Measurements from ENCODE around the gene RIMKLA. TPM values are rescaled to one million over a fixed set of nuclear protein-coding genes. Genes with fewer than 3 reads are reported as not detected.

Gene RIMKLA
- total and polyA plus RNA-seq, 2 of the 13 experiments (the other 11 are each of a cell fraction or from before 2014, with no cell fraction given) = 2.5 to 3.8 TPM

DNA sequence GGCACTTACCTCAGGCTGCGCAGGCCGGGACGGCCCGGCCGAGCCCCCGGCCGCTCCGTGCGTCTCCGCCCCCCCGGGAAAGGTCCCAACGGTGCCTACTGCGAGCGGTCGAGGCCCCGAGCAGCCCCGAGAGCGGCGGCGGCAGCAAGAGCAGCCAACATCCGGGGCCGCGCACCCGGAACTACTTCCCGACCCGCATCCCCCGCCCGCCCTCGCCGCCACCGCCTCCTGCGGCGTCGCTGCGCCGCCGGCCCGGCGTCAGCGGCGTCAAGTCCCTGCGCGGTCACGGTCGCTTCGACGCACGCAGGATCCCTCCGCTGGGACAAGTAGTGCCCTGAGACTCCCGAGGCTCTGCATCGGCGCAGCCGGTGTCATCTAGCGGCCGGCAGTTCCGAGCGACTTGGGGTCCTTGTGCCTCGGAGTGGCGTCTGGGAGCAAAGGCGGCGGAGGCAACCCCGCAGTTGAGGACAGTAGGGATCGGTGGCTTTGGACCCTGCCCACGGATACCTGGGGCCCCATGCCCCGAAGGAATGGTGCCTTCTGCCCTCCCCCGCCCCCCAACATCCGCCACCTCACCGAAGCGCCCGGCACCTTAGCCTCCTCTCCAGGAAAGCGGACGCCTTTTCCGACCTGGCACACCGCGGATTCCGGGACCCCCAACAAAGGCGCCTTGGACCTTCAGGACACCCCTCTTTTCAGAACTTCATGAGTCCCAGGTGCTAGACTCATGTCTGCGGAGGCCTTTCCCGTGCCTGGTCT is 45.4 kb upstream of the RIMKLA start, which contains the start of gene FOXJ3 (continued):
- TF ChIP-seq, protein P1, sequence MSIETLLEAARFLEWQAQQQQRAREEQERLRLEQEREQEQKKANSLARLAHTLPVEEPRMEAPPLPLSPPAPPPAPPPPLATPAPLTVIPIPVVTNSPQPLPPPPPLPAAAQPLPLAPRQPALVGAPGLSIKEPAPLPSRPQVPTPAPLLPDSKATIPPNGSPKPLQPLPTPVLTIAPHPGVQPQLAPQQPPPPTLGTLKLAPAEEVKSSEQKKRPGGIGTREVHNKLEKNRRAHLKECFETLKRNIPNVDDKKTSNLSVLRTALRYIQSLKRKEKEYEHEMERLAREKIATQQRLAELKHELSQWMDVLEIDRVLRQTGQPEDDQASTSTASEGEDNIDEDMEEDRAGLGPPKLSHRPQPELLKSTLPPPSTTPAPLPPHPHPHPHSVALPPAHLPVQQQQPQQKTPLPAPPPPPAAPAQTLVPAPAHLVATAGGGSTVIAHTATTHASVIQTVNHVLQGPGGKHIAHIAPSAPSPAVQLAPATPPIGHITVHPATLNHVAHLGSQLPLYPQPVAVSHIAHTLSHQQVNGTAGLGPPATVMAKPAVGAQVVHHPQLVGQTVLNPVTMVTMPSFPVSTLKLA (IDR thresholded peaks at IDR 0.05) = no peak
- TF ChIP-seq ZFP90 (CRISPR knock-in tag; IDR thresholded peaks at IDR 0.05; ENCODE audit: borderline replicate concordance) (peak; percentile 87), DMAP1 (CRISPR knock-in tag; IDR thresholded peaks at IDR 0.05) (peak; percentile 81), ZNF550 (CRISPR knock-in tag; IDR thresholded peaks at IDR 0.05; ENCODE audit: borderline replicate concordance) (no peak), HOXA9 (CRISPR knock-in tag; IDR thresholded peaks at IDR 0.05; ENCODE audit: borderline replicate concordance) (peak; percentile 71; the same call in 1 of the 2 replicates), CENPT (CRISPR knock-in tag; IDR thresholded peaks at IDR 0.05; ENCODE audit: low read depth) (peak; percentile 90), FOSL1 (CRISPR knock-in tag; IDR thresholded peaks at IDR 0.05; ENCODE audit: borderline replicate concordance) (0 out of 2 replicates have a peak, but pooled peaks have one; percentile 33), SUZ12 (IDR thresholded peaks at IDR 0.05; ENCODE audit: low read depth, low read length) (no peak), ZC3H13 (CRISPR knock-in tag; IDR thresholded peaks at IDR 0.05) (peak; percentile 97), NR1H2 (CRISPR knock-in tag; IDR thresholded peaks at IDR 0.05; ENCODE audit: borderline replicate concordance, low read depth) (0 out of 2 replicates have a peak, but pooled peaks have one; percentile 20), PAX8 (CRISPR knock-in tag; IDR thresholded peaks at IDR 0.05; ENCODE audit: borderline replicate concordance) (no peak; the same call in 1 of the 2 replicates), ZNF510 (CRISPR knock-in tag; IDR thresholded peaks at IDR 0.05; ENCODE audit: low read depth) (no peak), IKZF1 (IDR thresholded peaks at IDR 0.05) (no peak), ZNF547 (CRISPR knock-in tag; IDR thresholded peaks at IDR 0.05) (peak; percentile 82; the same call in 1 of the 2 replicates), ZNF230 (CRISPR knock-in tag; IDR thresholded peaks at IDR 0.05) (no peak), ZNF644 (CRISPR knock-in tag; IDR thresholded peaks at IDR 0.05; ENCODE audit: low read depth) (no peak)
- TF ChIP-seq, protein P2, sequence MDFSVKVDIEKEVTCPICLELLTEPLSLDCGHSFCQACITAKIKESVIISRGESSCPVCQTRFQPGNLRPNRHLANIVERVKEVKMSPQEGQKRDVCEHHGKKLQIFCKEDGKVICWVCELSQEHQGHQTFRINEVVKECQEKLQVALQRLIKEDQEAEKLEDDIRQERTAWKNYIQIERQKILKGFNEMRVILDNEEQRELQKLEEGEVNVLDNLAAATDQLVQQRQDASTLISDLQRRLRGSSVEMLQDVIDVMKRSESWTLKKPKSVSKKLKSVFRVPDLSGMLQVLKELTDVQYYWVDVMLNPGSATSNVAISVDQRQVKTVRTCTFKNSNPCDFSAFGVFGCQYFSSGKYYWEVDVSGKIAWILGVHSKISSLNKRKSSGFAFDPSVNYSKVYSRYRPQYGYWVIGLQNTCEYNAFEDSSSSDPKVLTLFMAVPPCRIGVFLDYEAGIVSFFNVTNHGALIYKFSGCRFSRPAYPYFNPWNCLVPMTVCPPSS (IDR thresholded peaks at IDR 0.05) = no peak
- TF ChIP-seq, protein P3, sequence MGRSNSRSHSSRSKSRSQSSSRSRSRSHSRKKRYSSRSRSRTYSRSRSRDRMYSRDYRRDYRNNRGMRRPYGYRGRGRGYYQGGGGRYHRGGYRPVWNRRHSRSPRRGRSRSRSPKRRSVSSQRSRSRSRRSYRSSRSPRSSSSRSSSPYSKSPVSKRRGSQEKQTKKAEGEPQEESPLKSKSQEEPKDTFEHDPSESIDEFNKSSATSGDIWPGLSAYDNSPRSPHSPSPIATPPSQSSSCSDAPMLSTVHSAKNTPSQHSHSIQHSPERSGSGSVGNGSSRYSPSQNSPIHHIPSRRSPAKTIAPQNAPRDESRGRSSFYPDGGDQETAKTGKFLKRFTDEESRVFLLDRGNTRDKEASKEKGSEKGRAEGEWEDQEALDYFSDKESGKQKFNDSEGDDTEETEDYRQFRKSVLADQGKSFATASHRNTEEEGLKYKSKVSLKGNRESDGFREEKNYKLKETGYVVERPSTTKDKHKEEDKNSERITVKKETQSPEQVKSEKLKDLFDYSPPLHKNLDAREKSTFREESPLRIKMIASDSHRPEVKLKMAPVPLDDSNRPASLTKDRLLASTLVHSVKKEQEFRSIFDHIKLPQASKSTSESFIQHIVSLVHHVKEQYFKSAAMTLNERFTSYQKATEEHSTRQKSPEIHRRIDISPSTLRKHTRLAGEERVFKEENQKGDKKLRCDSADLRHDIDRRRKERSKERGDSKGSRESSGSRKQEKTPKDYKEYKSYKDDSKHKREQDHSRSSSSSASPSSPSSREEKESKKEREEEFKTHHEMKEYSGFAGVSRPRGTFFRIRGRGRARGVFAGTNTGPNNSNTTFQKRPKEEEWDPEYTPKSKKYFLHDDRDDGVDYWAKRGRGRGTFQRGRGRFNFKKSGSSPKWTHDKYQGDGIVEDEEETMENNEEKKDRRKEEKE (IDR thresholded peaks at IDR 0.05) = no peak
- TF ChIP-seq, protein P4, sequence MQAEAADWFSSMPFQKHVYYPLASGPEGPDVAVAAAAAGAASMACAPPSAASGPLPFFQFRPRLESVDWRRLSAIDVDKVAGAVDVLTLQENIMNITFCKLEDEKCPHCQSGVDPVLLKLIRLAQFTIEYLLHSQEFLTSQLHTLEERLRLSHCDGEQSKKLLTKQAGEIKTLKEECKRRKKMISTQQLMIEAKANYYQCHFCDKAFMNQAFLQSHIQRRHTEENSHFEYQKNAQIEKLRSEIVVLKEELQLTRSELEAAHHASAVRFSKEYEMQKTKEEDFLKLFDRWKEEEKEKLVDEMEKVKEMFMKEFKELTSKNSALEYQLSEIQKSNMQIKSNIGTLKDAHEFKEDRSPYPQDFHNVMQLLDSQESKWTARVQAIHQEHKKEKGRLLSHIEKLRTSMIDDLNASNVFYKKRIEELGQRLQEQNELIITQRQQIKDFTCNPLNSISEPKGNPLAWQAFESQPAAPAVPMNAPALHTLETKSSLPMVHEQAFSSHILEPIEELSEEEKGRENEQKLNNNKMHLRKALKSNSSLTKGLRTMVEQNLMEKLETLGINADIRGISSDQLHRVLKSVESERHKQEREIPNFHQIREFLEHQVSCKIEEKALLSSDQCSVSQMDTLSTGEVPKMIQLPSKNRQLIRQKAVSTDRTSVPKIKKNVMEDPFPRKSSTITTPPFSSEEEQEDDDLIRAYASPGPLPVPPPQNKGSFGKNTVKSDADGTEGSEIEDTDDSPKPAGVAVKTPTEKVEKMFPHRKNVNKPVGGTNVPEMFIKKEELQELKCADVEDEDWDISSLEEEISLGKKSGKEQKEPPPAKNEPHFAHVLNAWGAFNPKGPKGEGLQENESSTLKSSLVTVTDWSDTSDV (CRISPR knock-in tag; IDR thresholded peaks at IDR 0.05) = no peak
- TF ChIP-seq, protein P5, sequence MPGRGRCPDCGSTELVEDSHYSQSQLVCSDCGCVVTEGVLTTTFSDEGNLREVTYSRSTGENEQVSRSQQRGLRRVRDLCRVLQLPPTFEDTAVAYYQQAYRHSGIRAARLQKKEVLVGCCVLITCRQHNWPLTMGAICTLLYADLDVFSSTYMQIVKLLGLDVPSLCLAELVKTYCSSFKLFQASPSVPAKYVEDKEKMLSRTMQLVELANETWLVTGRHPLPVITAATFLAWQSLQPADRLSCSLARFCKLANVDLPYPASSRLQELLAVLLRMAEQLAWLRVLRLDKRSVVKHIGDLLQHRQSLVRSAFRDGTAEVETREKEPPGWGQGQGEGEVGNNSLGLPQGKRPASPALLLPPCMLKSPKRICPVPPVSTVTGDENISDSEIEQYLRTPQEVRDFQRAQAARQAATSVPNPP (CRISPR knock-in tag; IDR thresholded peaks at IDR 0.05) = peak; percentile 46; the same call in 1 of the 2 replicates

Data from HepG2 (cell line).